ENCODE measurements around the gene CCL2.

DNA sequence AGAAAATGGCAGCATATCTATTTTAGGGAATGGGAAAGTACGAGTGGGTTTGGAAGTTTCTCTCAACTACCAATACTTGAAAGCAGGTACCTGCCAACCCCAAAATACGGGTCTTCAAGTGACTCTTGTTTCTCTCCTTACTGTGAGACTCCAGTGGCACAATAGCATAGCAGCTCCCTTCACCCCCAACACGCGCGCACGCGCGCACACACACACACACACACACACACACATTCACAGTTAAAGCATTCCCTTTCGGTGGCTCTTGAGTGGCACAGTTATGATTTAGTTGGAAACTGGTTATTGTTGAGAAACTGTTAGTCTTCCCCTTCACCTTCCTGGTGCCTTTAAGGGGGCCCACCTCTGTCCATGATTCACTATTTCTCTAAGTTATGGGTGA is 30.0 kb upstream of the CCL2 start:
- TF ChIP-seq POLR2AphosphoS5 (IDR thresholded peaks at IDR 0.05; ENCODE audit: borderline replicate concordance, low read depth, low read length) (no peak), EZH2 (IDR thresholded peaks at IDR 0.05) (no peak), FOXP2 (optimal IDR thresholded peaks at IDR 0.05; ENCODE audit: control extremely low read depth, extremely low read length, insufficient read depth) (no peak)
